Mammary epithelial cell (primary cell): Measurements from ENCODE around the gene KNSTRN.

Experiments
- EZH2 ChIP-seq: IDR thresholded peaks from 2 replicates; pipeline ENCODE4 v1.6.1; 2012; ENCODE audit warnings: low read length, inconsistent platforms, borderline replicate concordance
- TF ChIP-seq, protein P1 (sequence below), 2 donors: IDR thresholded peaks in 1 of 2; conservative IDR thresholded peaks in 1 of 2; 2 replicates each; pipeline ENCODE4 v1.5.1; 2011 to 2012; ENCODE audit warnings: inconsistent platforms in 2 of 2, low read length in 2 of 2, mild to moderate bottlenecking in 2 of 2, control low read depth in 1 of 2, low read depth in 1 of 2; ENCODE audit not compliant: insufficient read depth in 1 of 2; ENCODE audit errors: extremely low read depth in 1 of 2

DNA sequence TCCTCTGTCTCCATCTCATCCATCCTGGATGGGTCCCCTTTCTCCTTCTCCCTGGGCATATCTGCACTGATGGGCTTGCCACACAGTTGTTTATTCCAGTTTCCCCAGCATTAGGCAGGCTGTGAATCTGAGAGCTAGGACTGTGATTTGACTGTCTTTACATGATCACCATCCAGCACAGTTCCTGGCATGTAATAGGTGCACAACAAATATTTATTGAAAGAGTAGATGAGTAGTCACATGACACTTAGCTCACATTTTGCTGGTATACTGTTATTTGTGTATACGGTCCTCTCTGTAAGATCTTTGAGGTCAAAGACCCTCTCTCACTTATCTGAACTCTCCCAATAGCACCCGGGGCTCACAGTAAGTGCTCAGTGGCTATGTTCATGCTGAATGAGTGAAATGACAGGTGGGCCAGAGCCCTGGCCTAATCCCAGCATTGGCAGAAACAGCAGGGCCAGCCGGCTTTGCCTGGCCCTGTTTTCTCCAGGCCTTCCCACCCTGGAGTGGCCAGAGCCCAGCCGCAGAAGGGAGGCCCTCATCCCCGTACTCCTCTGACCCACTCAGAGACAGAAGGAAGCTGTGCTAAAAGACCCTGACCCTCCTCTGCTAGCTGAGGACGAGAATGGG lies 42.1 kb downstream of the KNSTRN start:
- TF ChIP-seq, protein P1, sequence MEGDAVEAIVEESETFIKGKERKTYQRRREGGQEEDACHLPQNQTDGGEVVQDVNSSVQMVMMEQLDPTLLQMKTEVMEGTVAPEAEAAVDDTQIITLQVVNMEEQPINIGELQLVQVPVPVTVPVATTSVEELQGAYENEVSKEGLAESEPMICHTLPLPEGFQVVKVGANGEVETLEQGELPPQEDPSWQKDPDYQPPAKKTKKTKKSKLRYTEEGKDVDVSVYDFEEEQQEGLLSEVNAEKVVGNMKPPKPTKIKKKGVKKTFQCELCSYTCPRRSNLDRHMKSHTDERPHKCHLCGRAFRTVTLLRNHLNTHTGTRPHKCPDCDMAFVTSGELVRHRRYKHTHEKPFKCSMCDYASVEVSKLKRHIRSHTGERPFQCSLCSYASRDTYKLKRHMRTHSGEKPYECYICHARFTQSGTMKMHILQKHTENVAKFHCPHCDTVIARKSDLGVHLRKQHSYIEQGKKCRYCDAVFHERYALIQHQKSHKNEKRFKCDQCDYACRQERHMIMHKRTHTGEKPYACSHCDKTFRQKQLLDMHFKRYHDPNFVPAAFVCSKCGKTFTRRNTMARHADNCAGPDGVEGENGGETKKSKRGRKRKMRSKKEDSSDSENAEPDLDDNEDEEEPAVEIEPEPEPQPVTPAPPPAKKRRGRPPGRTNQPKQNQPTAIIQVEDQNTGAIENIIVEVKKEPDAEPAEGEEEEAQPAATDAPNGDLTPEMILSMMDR (conservative IDR thresholded peaks at IDR 0.05 in 1 of 2, IDR thresholded peaks at IDR 0.05 in 1 of 2; ENCODE audit: extremely low read depth in 1 of 2, insufficient read depth in 1 of 2, low read depth in 1 of 2, low read length in 2 of 2) = no peak
- no peak for TF ChIP-seq EZH2
